GM23248 (cell line): Measurements from ENCODE around the gene NDEL1. TPM values are rescaled to one million over a fixed set of nuclear protein-coding genes. Genes with fewer than 3 reads are reported as not detected.

Experiments used
- DNase-seq: peaks from one replicate; pipeline ENCODE4 v3.0.0-alpha.2; 2015
- H2AFZ ChIP-seq: fragments of 200-600 bp; sonication (generic); 2 replicates; pipeline ENCODE4 v1.6.1; 2016; ENCODE audit warnings: antibody characterized with exemption
- H3F3A ChIP-seq: fragments of 200-600 bp; sonication (generic); 2 replicates; pipeline ENCODE4 v1.6.1; 2016; ENCODE audit warnings: mild to moderate bottlenecking, antibody characterized with exemption, mixed run types; ENCODE audit not compliant: insufficient read depth
- H3K27ac ChIP-seq: fragments of 200-600 bp; sonication (generic); 2 replicates; pipeline ENCODE4 v1.5.1; 2016; ENCODE audit warnings: mild to moderate bottlenecking
- H3K27me3 ChIP-seq: fragments of 200-600 bp; sonication (generic); replicated peaks from 2 replicates; pipeline ENCODE4 v1.6.1; 2016; ENCODE audit warnings: mild to moderate bottlenecking; ENCODE audit not compliant: insufficient read depth
- H3K36me3 ChIP-seq: fragments of 200-600 bp; sonication (generic); 2 replicates; pipeline ENCODE4 v1.6.1; 2016; ENCODE audit warnings: low read depth, mild to moderate bottlenecking
- H3K4me1 ChIP-seq: fragments of 200-600 bp; sonication (generic); 2 replicates; pipeline ENCODE4 v1.6.1; 2016; ENCODE audit warnings: mild to moderate bottlenecking; ENCODE audit not compliant: insufficient read depth
- H3K4me2 ChIP-seq: fragments of 200-600 bp; sonication (generic); one replicate; pipeline ENCODE4 v1.6.1; 2016; ENCODE audit warnings: mild to moderate bottlenecking; ENCODE audit not compliant: unreplicated experiment
- H3K4me3 ChIP-seq: fragments of 200-600 bp; sonication (generic); 2 replicates; pipeline ENCODE4 v1.5.1; 2016; ENCODE audit warnings: mild to moderate bottlenecking
- H3K79me2 ChIP-seq: fragments of 200-600 bp; sonication (generic); 2 replicates; pipeline ENCODE4 v1.6.1; 2016; ENCODE audit warnings: mild to moderate bottlenecking; ENCODE audit not compliant: insufficient read depth
- H3K9ac ChIP-seq: fragments of 200-600 bp; sonication (generic); 2 replicates; pipeline ENCODE4 v1.6.1; 2016; ENCODE audit warnings: mild to moderate bottlenecking
- H3K9me2 ChIP-seq: fragments of 200-600 bp; sonication (generic); 2 replicates; pipeline ENCODE4 v1.6.1; 2016; ENCODE audit warnings: mixed run types, mild to moderate bottlenecking, moderate library complexity; ENCODE audit not compliant: insufficient read depth
- H3K9me3 ChIP-seq: fragments of 200-600 bp; sonication (generic); one replicate; pipeline ENCODE4 v1.6.1; 2017; ENCODE audit warnings: low read depth
- H4K20me1 ChIP-seq: fragments of 200-600 bp; sonication (generic); 2 replicates; pipeline ENCODE4 v1.6.0; 2016; ENCODE audit not compliant: insufficient read depth
- EZH2 ChIP-seq: fragments of 200-600 bp; sonication (generic); IDR thresholded peaks from 2 replicates; pipeline ENCODE4 v1.6.1; 2018; ENCODE audit warnings: antibody characterized with exemption, mild to moderate bottlenecking; ENCODE audit not compliant: insufficient read depth, poor library complexity, severe bottlenecking
- EZH2phosphoT487 ChIP-seq: fragments of 200-600 bp; sonication (generic); IDR thresholded peaks from 2 replicates; pipeline ENCODE4 v1.6.1; 2018; ENCODE audit warnings: antibody characterized with exemption, moderate library complexity, mild to moderate bottlenecking, low read depth; ENCODE audit not compliant: insufficient read depth
- WGBS, 2 experiments: methylation state at CpG; one replicate each; pipeline ENCODE4 v1.1.6; 2015 to 2017; ENCODE audit warnings: low lambda C conversion rate in 2 of 2, low coverage in 1 of 2; ENCODE audit errors: missing lambda C conversion rate in 2 of 2; 5-methylcytosine and 5-hydroxymethylcytosine counted together
- in situ Hi-C: fragments of 300-500 bp; cut with MboI; formaldehyde crosslinking; loops from 2 replicates; pipeline ENCODE4 v1.15.0; 2020
- polyA plus RNA-seq: library from polyadenylated mRNA; unstranded; fragments of >200 nt; fragmentation: Nextera tagmentation; extraction: Ambion mirVana; gene quantifications from 2 replicates; pipeline ENCODE4 v1.2.1, GENCODE V29; 2016
- total RNA-seq: library from RNA; depleted of rRNA; stranded (reverse); fragments of >200 nt; shearing (Covaris generic); gene quantifications from 2 replicates; pipeline ENCODE4 v1.2.3, GENCODE V29; 2014

The NDEL1 gene
- total and polyA plus RNA-seq, 2 experiments from 2014 or later: 74.9 to 111 TPM

DNA sequence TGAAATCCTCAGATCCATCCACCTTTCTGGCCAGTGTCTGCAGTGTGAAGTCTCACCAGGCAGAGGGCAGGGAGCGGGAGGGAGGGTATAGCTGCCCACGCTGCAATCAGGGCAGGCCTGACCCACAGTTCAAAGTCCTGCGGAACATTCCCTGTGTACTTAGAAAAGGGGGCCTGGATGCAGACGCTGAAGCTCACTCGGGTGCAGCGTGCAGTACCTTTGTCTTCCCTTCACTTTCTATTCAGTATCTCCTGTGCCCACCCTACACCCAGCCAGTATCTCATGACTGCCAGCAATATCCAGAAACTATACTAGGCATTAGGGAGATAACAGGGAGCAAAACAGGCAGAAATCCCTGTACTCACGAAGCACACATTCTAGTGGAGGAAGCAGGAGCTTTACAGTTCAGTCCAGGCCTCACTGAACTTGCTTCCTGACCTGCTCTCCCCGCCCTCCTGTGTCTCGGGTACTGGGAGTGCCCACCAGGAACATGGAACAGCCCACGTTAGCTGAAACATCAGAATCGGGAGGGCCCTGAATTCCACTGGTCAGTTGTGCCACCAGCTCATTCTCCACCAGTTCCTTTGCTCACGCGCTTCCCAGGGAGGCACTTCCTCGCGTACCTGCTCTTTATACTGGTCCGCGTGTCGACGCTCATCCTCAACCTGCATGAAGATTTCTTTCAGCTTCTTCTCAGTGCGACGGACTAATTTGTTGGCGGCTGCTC lies 42.2 kb downstream of the NDEL1 start:
- Histone ChIP-seq H3K9ac (no peak overlapping the region), H3K36me3 (peaks cover 23% of the 10 kb centered on the region), H3F3A (peaks cover 74% of the 10 kb centered on the region), H3K27me3 (no peaks in the 10 kb centered on the region), H3K4me2 (no peak overlapping the region), H3K9me2 (no peaks in the 10 kb centered on the region), H3K4me3 (no peak overlapping the region), H3K27ac (0 out of 2 replicates have a peak overlapping the region, but pooled peaks have one; percentile 8), H3K9me3 (no peaks in the 10 kb centered on the region), H3K79me2 (peaks cover 16% of the 10 kb centered on the region), H3K4me1 (peaks cover 24% of the 10 kb centered on the region), H4K20me1 (no peaks in the 10 kb centered on the region), H2AFZ (no peak overlapping the region)
- in situ Hi-C loops: no loop called here
- DNase-seq: no peak
- TF ChIP-seq EZH2phosphoT487 (no peak), EZH2 (no peak)
- WGBS, 2 experiments: 87 to 89% methylated on average over 22 of the region's 22 CpGs

DNA sequence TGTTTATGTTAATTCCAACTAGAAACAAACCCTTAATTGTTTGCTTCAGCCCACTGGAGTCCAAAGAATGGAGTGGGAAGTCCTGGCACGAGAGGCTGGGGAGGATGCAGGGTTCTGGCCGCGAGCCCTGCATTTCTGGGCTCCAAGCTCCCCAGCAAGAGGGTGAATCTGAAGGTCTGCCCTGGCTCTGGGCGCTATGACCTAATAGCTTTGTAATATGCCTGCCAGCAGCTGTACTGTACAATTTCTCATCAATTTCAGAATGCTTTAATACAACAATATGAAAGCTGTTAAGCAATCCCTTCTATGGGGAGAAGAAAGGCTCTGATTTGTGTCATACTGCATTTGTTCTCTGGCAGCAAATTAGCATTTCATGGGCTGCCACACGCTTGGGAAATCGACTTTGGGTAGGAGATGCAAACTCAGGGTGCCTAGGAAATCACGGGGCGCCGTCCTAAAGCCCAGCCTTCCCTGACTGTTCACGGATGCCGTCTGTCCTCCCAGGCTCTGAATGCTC lies 43.8 kb downstream of the NDEL1 start:
- peak overlapping the region; percentile 85 for H3K27ac ChIP-seq
- H3K4me2 ChIP-seq: peak overlapping the region; percentile 22
- H3K36me3 ChIP-seq: peaks cover 23% of the 10 kb centered on the region
- no peak overlapping the region for H2AFZ ChIP-seq
- peak; percentile 97 for DNase-seq
- H4K20me1 ChIP-seq: no peaks in the 10 kb centered on the region
- no peak for TF ChIP-seq EZH2
- TF ChIP-seq EZH2phosphoT487: no peak
- H3K4me3 ChIP-seq: peak overlapping the region; percentile 11; the same call in 1 of the 2 replicates
- in situ Hi-C loops: no loop called here
- H3F3A ChIP-seq: peaks cover 64% of the 10 kb centered on the region
- H3K9me3 ChIP-seq: no peaks in the 10 kb centered on the region
- H3K4me1 ChIP-seq: peaks cover 24% of the 10 kb centered on the region
- H3K9ac ChIP-seq: peak overlapping the region; percentile 63
- no peaks in the 10 kb centered on the region for H3K9me2 ChIP-seq
- H3K27me3 ChIP-seq: no peaks in the 10 kb centered on the region
- WGBS, 2 experiments: 4 to 8% methylated on average over 11 of the region's 11 CpGs
- H3K79me2 ChIP-seq: peaks cover 11% of the 10 kb centered on the region; the same call in 1 of the 2 replicates

DNA sequence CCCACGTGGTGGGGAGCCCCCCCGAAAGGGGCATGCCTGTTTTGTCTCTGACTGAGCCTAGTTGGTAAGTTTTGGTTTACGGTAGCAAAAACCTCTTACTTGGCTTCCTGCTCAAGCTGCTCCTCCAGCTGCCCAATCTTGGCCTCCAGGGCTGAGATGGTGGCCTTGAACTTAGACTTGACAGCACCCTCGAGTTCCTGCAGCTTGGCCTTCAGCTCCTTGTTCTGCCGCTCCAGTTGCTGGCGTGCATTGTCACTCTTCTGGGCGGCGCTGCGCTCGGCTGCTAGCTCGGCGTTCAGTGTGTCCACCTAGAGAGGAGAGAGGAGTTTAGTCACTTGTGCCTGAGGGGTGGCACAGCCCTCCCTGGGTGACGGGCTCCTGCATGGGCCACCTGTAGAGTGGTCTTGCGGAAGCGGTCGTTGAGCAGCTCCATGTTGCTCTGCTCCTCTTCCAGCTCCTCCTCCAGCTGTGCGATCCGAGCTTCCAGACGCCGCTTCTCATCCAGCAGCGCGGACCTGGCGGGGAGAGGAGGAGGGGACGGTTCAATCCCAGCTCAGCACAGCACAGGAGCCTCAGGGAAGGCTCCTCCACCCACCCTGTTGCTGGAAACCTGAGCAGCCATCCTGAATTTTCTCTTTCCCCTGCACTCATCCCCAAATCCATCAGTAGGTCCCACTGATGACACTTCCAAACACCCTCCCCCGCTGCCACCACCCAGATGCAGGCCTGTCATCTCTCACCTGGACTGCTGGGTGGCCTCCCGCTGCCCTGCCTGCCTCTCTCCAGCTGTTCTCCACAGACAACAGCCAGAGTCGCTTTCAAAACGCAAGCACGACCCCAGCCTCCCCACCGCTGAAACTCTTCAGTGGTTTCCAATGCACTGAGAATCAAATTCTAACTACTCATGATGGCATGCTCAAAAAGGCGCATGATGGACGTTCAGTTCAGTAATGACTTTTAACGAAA lies 44.6 kb downstream of the NDEL1 start:
- H3K36me3 ChIP-seq: peaks cover 23% of the 10 kb centered on the region
- DNase-seq: no peak
- peak overlapping the region; percentile 63 for H3K9ac ChIP-seq
- H3K79me2 ChIP-seq: peaks cover 11% of the 10 kb centered on the region; the same call in 1 of the 2 replicates
- 54 to 60% methylated on average over 33 of the region's 33 CpGs for WGBS, 2 experiments
- peak overlapping the region; percentile 18 for H3K4me2 ChIP-seq
- no peak overlapping the region for H2AFZ ChIP-seq
- H3K9me3 ChIP-seq: no peaks in the 10 kb centered on the region
- H3K27ac ChIP-seq: peak overlapping the region; percentile 85
- no peaks in the 10 kb centered on the region for H3K9me2 ChIP-seq
- peak overlapping the region; percentile 11; the same call in 1 of the 2 replicates for H3K4me3 ChIP-seq
- TF ChIP-seq EZH2: no peak
- no peak for TF ChIP-seq EZH2phosphoT487
- no peaks in the 10 kb centered on the region for H3K27me3 ChIP-seq
- no peaks in the 10 kb centered on the region for H4K20me1 ChIP-seq
- in situ Hi-C loops: no loop called here
- peaks cover 64% of the 10 kb centered on the region for H3F3A ChIP-seq
- peaks cover 24% of the 10 kb centered on the region for H3K4me1 ChIP-seq

DNA sequence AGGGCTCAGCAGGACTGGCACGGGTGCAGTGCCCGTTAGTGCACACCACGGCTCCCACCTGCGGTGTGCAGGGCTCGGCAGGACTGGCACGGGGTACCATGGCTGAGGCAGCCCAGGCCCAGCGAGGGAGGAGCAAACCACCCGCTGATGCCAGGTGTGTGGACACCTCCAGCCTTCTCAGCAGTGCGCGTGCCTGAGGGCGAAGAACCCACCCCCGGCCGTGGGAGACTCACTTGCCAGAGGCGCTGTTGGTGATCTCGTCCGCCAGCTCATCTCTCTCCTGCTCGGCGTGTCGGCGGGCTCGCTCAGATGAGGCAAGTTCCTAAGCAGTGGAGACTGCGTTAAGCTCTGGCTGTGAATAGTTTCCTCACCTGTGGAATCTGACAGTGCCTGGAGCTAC lies 45.4 kb downstream of the NDEL1 start:
- peaks cover 64% of the 10 kb centered on the region for H3F3A ChIP-seq
- H3K36me3 ChIP-seq: peaks cover 21% of the 10 kb centered on the region
- no peak overlapping the region for H2AFZ ChIP-seq
- WGBS, 2 experiments: 83 to 93% methylated on average over 15 to 21 of the region's 22 CpGs
- H3K27me3 ChIP-seq: no peaks in the 10 kb centered on the region
- no peak for DNase-seq
- no peak overlapping the region for H3K9ac ChIP-seq
- no peaks in the 10 kb centered on the region for H4K20me1 ChIP-seq
- H3K4me3 ChIP-seq: no peak overlapping the region
- H3K79me2 ChIP-seq: peaks cover 11% of the 10 kb centered on the region; the same call in 1 of the 2 replicates
- H3K9me2 ChIP-seq: no peaks in the 10 kb centered on the region
- H3K4me1 ChIP-seq: peaks cover 24% of the 10 kb centered on the region
- no peak overlapping the region for H3K27ac ChIP-seq
- in situ Hi-C loops: no loop called here
- no peak overlapping the region for H3K4me2 ChIP-seq
- no peaks in the 10 kb centered on the region for H3K9me3 ChIP-seq
- TF ChIP-seq EZH2phosphoT487: no peak
- TF ChIP-seq EZH2: no peak
